ENCODE data around the gene RHOT1.
"Not testable (repeated sequence)": the region's sequence is repeated elsewhere in the genome, so short reads cannot be mapped to it uniquely, and the experiment has no call there.

RHOT1 gene

DNA sequence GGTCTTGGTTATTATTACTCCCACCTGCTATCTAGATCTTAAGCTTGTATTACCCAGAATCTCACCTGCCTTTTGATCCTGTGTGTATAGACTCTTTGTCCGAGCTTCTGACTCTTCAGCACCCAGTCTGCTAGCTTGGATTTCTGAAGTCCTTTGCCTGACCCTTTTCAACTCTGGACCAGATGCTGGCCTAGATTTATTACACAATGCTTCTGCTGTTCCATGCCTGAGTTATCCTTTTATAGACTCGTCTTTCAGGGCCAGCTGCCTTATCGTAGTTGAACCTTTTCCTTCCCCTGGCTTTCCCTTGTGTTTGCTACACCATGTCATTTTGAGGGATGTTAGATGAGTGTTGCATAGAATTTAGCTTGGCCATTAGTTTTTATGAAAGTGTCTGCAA, 32.6 kb downstream of the RHOT1 start:
- TF ChIP-seq, protein P1, sequence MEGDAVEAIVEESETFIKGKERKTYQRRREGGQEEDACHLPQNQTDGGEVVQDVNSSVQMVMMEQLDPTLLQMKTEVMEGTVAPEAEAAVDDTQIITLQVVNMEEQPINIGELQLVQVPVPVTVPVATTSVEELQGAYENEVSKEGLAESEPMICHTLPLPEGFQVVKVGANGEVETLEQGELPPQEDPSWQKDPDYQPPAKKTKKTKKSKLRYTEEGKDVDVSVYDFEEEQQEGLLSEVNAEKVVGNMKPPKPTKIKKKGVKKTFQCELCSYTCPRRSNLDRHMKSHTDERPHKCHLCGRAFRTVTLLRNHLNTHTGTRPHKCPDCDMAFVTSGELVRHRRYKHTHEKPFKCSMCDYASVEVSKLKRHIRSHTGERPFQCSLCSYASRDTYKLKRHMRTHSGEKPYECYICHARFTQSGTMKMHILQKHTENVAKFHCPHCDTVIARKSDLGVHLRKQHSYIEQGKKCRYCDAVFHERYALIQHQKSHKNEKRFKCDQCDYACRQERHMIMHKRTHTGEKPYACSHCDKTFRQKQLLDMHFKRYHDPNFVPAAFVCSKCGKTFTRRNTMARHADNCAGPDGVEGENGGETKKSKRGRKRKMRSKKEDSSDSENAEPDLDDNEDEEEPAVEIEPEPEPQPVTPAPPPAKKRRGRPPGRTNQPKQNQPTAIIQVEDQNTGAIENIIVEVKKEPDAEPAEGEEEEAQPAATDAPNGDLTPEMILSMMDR (IDR thresholded peaks at IDR 0.05; ENCODE audit: extremely low read depth, missing control alignments): no peak
- DNase-seq (ENCODE audit: low spot score): no peak

DNA sequence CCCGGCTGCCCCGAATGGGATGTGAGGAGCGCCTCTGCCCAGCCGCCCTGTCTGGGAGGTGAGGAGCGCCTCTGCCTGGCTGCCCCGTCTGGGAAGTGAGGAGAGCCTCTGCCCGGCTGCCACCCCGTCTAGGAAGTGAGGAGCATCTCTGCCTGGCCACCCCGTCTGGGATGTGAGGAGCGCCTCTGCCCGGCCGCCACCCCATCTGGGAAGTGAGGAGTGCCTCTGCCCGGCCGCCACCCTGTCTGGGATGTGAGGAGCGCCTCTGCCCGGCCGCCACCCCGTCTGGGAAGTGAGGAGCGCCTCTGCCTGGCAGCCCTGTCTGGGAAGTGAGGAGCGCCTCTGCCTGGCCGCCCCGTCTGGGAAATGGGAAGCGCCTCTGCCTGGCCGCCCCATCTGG, 36.4 kb downstream of the RHOT1 start:
- DNase-seq (ENCODE audit: low spot score): not testable (repeated sequence)

DNA sequence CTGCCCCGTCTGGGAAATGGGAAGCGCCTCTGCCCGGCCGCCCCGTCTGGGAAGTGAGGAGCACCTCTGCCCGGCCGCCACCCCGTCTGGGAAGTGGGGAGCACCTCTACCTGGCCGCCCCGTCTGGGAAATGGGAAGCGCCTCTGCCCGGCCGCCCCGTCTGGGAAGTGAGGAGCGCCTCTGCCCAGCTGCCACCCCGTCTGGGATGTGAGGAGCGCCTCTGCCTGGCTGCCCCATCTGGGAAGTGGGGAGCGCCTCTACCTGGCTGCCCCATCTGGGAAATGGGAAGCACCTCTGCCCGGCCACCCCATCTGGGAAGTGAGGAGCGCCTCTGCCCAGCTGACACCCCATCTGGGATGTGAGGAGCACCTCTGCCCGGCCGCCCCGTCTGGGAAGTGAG, 36.8 kb downstream of the RHOT1 start:
- not testable (repeated sequence) for DNase-seq (ENCODE audit: low spot score)

DNA sequence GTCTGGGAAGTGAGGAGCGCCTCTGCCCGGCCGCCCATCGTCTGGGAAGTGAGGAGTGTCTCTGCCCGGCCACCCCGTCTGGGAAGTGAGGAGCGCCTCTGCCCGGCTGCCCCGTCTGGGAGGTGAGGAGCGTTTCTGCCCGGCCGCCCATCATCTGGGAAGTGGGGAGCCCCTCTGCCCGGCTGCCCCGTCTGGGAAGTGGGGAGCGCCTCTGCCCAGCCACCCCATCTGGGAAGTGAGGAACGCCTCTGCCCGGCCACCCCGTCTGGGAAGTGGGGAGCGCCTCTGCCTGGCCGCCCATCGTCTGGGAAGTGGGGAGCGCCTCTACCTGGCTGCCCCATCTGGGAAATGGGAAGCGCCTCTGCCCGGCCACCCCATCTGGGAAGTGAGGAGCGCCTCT, 37.2 kb downstream of the RHOT1 start:
- DNase-seq (ENCODE audit: low spot score): not testable (repeated sequence)

DNA sequence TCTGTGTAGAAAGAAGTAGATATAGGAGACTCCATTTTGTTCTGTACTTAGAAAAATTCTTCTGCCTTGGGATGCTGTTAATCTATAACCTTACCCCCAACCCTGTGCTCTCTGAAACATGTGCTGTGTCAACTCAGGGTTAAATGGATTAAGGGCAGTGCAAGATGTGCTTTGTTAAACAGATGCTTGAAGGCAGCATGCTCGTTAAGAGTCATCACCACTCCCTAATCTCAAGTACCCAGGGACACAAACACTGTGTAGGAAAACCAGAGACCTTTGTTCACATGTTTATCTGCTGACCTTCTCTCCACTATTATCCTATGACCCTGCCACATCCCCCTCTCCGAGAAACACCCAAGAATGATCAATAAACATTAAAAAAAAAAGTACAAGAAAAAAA, 38.0 kb downstream of the RHOT1 start:
- DNase-seq (ENCODE audit: low spot score): not testable (repeated sequence)

DNA sequence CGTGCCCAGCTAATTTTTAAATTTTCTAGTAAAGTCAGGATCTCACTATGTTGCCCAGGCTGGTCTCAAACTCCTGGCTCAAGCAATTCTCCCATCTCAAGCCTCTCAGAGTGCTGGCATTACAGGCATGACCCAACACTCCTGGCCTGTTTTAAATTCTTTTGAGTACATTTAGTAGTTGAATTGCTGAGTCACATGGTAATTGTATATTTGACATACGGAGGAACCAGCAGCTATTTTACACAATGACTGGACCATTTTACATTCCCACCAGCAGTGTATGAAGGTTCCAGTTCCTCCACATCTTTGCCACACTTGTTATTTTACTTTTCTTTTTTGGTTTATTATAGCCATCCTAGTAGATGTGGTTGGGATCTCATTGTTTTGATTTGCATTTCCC, 43.6 kb downstream of the RHOT1 start:
- TF ChIP-seq, protein P1 (IDR thresholded peaks at IDR 0.05; ENCODE audit: extremely low read depth, missing control alignments): no peak
- no peak for DNase-seq (ENCODE audit: low spot score)

DNA sequence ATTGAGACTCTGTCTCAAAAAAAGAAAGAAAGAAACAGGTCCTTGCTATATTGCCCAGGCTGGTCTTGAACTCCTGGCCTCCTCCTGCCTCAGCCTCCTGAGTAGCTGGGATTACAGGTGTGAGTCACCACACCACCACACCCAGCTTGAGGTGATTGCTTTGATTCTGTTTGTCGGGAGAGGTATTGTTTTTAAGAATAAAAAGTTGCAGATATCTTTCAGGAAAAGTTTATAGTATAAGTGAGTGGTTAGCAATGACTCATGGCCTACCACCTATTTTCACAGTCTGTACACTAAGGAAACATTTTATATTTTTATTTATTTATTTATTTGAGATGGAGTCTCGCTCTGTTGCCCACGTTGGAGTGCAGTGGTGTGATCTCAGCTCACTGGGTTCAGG, 45.0 kb downstream of the RHOT1 start:
- TF ChIP-seq, protein P1 (IDR thresholded peaks at IDR 0.05; ENCODE audit: extremely low read depth, missing control alignments): no peak
- DNase-seq (ENCODE audit: low spot score): no peak

DNA sequence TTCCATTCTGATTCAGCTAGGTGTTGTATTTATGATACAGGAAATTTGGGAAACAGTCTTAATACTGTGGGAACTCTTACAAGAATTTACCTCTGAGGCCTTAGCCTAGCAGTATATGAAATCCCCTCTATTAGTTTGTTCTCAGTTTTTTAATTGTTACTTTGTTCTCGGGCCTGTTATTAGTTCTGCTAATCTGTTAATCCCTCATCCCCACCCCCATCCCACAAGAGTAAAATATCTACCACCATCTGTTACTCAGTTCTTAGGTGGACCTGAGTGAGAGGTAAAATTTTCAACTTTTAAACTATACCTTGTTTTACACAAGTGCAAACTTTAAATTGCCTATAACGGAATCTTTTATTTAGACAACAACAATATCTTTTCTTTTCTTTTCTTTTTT, 47.0 kb downstream of the RHOT1 start:
- no peak for DNase-seq (ENCODE audit: low spot score)
- TF ChIP-seq, protein P1 (IDR thresholded peaks at IDR 0.05; ENCODE audit: extremely low read depth, missing control alignments): no peak

DNA sequence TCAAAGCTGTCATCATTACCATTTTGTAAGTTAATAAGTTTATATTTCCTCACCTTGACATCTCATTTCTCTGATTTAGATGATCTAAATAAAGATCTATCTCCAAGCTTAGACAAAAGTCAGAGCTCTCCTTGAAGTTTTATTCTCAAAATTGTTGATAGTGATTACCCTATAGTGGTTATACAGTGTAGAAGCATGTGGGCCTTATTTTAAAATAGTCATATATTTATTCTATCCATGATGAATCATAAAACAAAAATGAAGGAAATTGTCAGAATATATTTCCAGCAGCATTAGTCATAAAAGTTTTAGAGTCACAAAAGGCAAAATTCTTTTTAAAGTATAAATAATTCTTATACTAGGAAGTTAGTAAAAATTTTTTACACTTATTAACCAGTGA, 49.0 kb downstream of the RHOT1 start:
- DNase-seq (ENCODE audit: low spot score): no peak
- TF ChIP-seq, protein P1 (IDR thresholded peaks at IDR 0.05; ENCODE audit: extremely low read depth, missing control alignments): no peak

DNA sequence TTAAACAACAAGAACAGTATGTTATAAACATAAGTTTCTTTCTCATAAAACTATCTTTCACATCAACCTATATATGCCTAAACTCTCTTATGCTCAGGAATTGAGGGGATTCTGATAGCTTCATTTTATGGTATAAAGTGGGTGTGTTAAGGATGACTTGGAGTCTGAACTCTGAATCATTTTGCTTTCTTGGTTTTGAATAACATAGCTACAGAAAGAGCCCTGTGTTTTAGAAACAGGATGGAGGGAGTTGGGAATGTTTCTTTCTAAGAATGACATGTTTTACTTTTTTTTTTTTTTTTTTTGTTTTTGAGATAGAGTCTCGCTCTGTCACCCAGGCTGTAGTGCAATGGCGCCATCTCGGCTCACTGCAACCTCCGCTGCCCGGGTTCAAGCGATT, 50.1 kb downstream of the RHOT1 start:
- no peak for DNase-seq (ENCODE audit: low spot score)
- TF ChIP-seq, protein P1 (IDR thresholded peaks at IDR 0.05; ENCODE audit: extremely low read depth, missing control alignments): no peak
